GM23338 (cell line): ENCODE results near the gene TTLL6. TPM values are rescaled to one million over a fixed set of nuclear protein-coding genes. Genes with fewer than 3 reads are reported as not detected.

Source experiments
- ATAC-seq: fragments of 200-7000 bp; cut with Tn5 transposase; 3 replicates; pipeline ENCODE4 v1.9.1; 2020
- DNase-seq: peaks from one replicate; pipeline ENCODE4 v3.0.0-alpha.2; 2015; ENCODE audit warnings: low spot score
- H2AFZ ChIP-seq: fragments of 200-600 bp; sonication (generic); 2 replicates; pipeline ENCODE4 v1.8.0; 2016; ENCODE audit warnings: antibody characterized with exemption, mild to moderate bottlenecking, moderate library complexity
- H3F3A ChIP-seq: fragments of 200-600 bp; sonication (generic); replicated peaks from 2 replicates; pipeline ENCODE4 v1.8.0; 2017; ENCODE audit warnings: antibody characterized with exemption, mixed run types, low read depth
- H3K27ac ChIP-seq: fragments of 200-600 bp; sonication (generic); 2 replicates; pipeline ENCODE4 v1.6.1; 2016; ENCODE audit warnings: low read depth
- H3K27me3 ChIP-seq: fragments of 200-600 bp; sonication (generic); 2 replicates; pipeline ENCODE4 v1.8.0; 2016; ENCODE audit warnings: mild to moderate bottlenecking, mixed run types, moderate library complexity; ENCODE audit not compliant: insufficient read depth
- H3K36me3 ChIP-seq: fragments of 200-600 bp; sonication (generic); 2 replicates; pipeline ENCODE4 v1.8.0; 2016; ENCODE audit warnings: mild to moderate bottlenecking; ENCODE audit not compliant: insufficient read depth
- H3K4me1 ChIP-seq: fragments of 200-600 bp; sonication (generic); 2 replicates; pipeline ENCODE4 v1.8.0; 2016; ENCODE audit warnings: mild to moderate bottlenecking, moderate library complexity; ENCODE audit not compliant: insufficient read depth
- H3K4me2 ChIP-seq: fragments of 200-600 bp; sonication (generic); 2 replicates; pipeline ENCODE4 v1.7.1; 2017; ENCODE audit warnings: mixed run types
- H3K4me3 ChIP-seq: fragments of 200-600 bp; sonication (generic); 2 replicates; pipeline ENCODE4 v1.6.1; 2016; ENCODE audit warnings: mixed run types
- H3K79me2 ChIP-seq: fragments of 200-600 bp; sonication (generic); replicated peaks from 2 replicates; pipeline ENCODE4 v1.8.0; 2017; ENCODE audit warnings: mild to moderate bottlenecking; ENCODE audit not compliant: insufficient read depth
- H3K9me2 ChIP-seq: fragments of 200-600 bp; sonication (generic); 2 replicates; pipeline ENCODE4 v1.8.0; 2017; ENCODE audit not compliant: insufficient read depth
- H4K20me1 ChIP-seq: fragments of 200-600 bp; sonication (generic); replicated peaks from 2 replicates; pipeline ENCODE4 v1.8.0; 2017; ENCODE audit warnings: mild to moderate bottlenecking; ENCODE audit not compliant: insufficient read depth
- H3K27ac Mint-ChIP-seq: 2 replicates; pipeline ENCODE4 v1.8.0; 2020; ENCODE audit warnings: inconsistent platforms, mild to moderate bottlenecking, moderate library complexity, mixed read lengths
- H3K27me3 Mint-ChIP-seq: 3 replicates; pipeline ENCODE4 v1.8.0; 2022; ENCODE audit warnings: low read depth, mild to moderate bottlenecking, moderate library complexity, mixed read lengths, inconsistent platforms; ENCODE audit not compliant: insufficient read depth, poor library complexity
- H3K36me3 Mint-ChIP-seq: 3 replicates; pipeline ENCODE4 v1.8.0; 2021; ENCODE audit warnings: low read depth, mild to moderate bottlenecking, inconsistent platforms, moderate library complexity, mixed read lengths
- H3K4me1 Mint-ChIP-seq: 3 replicates; pipeline ENCODE4 v1.8.0; 2020; ENCODE audit warnings: mild to moderate bottlenecking, inconsistent platforms, mixed read lengths
- H3K4me3 Mint-ChIP-seq: 3 replicates; pipeline ENCODE4 v1.8.0; 2021; ENCODE audit warnings: moderate library complexity, mild to moderate bottlenecking, inconsistent platforms, mixed read lengths
- H3K9me3 Mint-ChIP-seq: 3 replicates; pipeline ENCODE4 v1.8.0; 2020; ENCODE audit warnings: moderate library complexity, mild to moderate bottlenecking, inconsistent platforms, mixed read lengths
- EZH2phosphoT487 ChIP-seq: fragments of 200-600 bp; sonication (generic); IDR thresholded peaks from one replicate; pipeline ENCODE4 v1.8.1; 2018; ENCODE audit warnings: antibody characterized with exemption; ENCODE audit not compliant: unreplicated experiment
- POLR2AphosphoS5 ChIP-seq: IDR thresholded peaks from 2 replicates; pipeline ENCODE4 v1.6.1; 2016; ENCODE audit warnings: antibody characterized with exemption, low read depth
- REST ChIP-seq: IDR thresholded peaks from one replicate; pipeline ENCODE4 v1.6.1; 2018; ENCODE audit warnings: antibody characterized with exemption; ENCODE audit not compliant: unreplicated experiment
- ZNF114 ChIP-seq: fragments of 250-450 bp; sonication (Bioruptor Pico); IDR thresholded peaks from 2 replicates; pipeline ENCODE4 v1.5.0; 2020; ENCODE audit warnings: mild to moderate bottlenecking, moderate library complexity
- ZNF462 ChIP-seq: fragments of 250-450 bp; sonication (Bioruptor Pico); IDR thresholded peaks from 2 replicates; pipeline ENCODE4 v1.5.0; 2020; ENCODE audit warnings: mild to moderate bottlenecking, moderate library complexity
- polyA plus RNA-seq: library from polyadenylated mRNA; unstranded; fragments of >200 nt; fragmentation: Nextera tagmentation; extraction: Ambion mirVana; gene quantifications from 2 replicates; pipeline ENCODE4 v1.2.1, GENCODE V29; 2016
- total RNA-seq: library from RNA; depleted of rRNA; stranded (reverse); fragments of >200 nt; shearing (Covaris generic); gene quantifications from 2 replicates; pipeline ENCODE4 v1.2.3, GENCODE V29; 2014

Gene TTLL6
- total and polyA plus RNA-seq, 2 experiments from 2014 or later = 1.9 to 4.7 TPM

GRCh38 chr17:48770954-48771353 is 46.1 kb downstream of the TTLL6 start (continued):
- TF ChIP-seq ZNF462 (CRISPR knock-in tag) = no peak

- H3K79me2 ChIP-seq = no peaks in the 10 kb centered on the region
- Mint-ChIP-seq H3K4me3 (no peak overlapping the region), H3K27me3 (no peaks in the 10 kb centered on the region), H3K36me3 (no peaks in the 10 kb centered on the region), H3K9me3 (no peaks in the 10 kb centered on the region), H3K4me1 (no peaks in the 10 kb centered on the region), H3K27ac (no peak overlapping the region)
- no peak overlapping the region for H2AFZ ChIP-seq
- TF ChIP-seq EZH2phosphoT487 (no peak), REST (no peak), POLR2AphosphoS5 (no peak), ZNF114 (CRISPR knock-in tag) (no peak)
- ATAC-seq = no peak
- H3K36me3 ChIP-seq = no peaks in the 10 kb centered on the region
- no peaks in the 10 kb centered on the region for H3F3A ChIP-seq
- H3K4me3 ChIP-seq = no peak overlapping the region
- H3K27me3 ChIP-seq = peaks cover 18% of the 10 kb centered on the region; the same call in 1 of the 2 replicates
- H3K27ac ChIP-seq = no peak overlapping the region
- no peaks in the 10 kb centered on the region for H3K9me2 ChIP-seq
- H3K4me2 ChIP-seq = no peak overlapping the region
- no peaks in the 10 kb centered on the region for H3K4me1 ChIP-seq
- no peak for DNase-seq
- no peaks in the 10 kb centered on the region for H4K20me1 ChIP-seq
These were observed 47.9 kb downstream of the TTLL6 start for GRCh38 chr17:48769009-48769675.
